Choroid plexus epithelial cell (primary cell): ENCODE data around the gene MAVS.

ENCODE experiments used
- DNase-seq: peaks from one replicate; pipeline ENCODE4 v3.0.0-alpha.2; 2010; ENCODE audit warnings: low read depth
- H3K4me3 ChIP-seq: 2 replicates; pipeline ENCODE4 v1.5.1; 2011; ENCODE audit warnings: low read depth, mild to moderate bottlenecking, control low read depth, low read length, moderate library complexity
- CTCF ChIP-seq: conservative IDR thresholded peaks from 2 replicates; pipeline ENCODE4 v1.5.1; 2011; ENCODE audit warnings: low read depth, mild to moderate bottlenecking, control low read depth, inconsistent platforms, low read length, moderate library complexity

The MAVS gene

GRCh38 chr20:3800878-3801260 lies 45.8 kb upstream of the MAVS start:
- TF ChIP-seq CTCF: no peak
- DNase-seq: no peak
- no peak overlapping the region for H3K4me3 ChIP-seq

GRCh38 chr20:3801299-3801698 lies 45.3 kb upstream of the MAVS start:
- TF ChIP-seq CTCF: no peak
- no peak overlapping the region for H3K4me3 ChIP-seq
- no peak for DNase-seq

- H3K4me3 ChIP-seq: no peak overlapping the region
- no peak for DNase-seq
- no peak for TF ChIP-seq CTCF
These were observed 44.8 kb upstream of the MAVS start for GRCh38 chr20:3801846-3802245.

- no peak overlapping the region for H3K4me3 ChIP-seq
- no peak for DNase-seq
- TF ChIP-seq CTCF: no peak
These were observed 44.0 kb upstream of the MAVS start for GRCh38 chr20:3802524-3803239.

- no peak overlapping the region for H3K4me3 ChIP-seq
- no peak for TF ChIP-seq CTCF
- DNase-seq: no peak
These were observed 43.3 kb upstream of the MAVS start for GRCh38 chr20:3803289-3803688.

- TF ChIP-seq CTCF: no peak
- no peak for DNase-seq
- H3K4me3 ChIP-seq: no peak overlapping the region
These were observed 42.8 kb upstream of the MAVS start for GRCh38 chr20:3803854-3804253.

GRCh38 chr20:3804254-3804751 lies 42.3 kb upstream of the MAVS start:
- H3K4me3 ChIP-seq: no peak overlapping the region
- TF ChIP-seq CTCF: no peak
- no peak for DNase-seq
